Prostate gland (tissue), 2 donors: ENCODE results near the gene CAPN6. TPM values are rescaled to one million over a fixed set of nuclear protein-coding genes. Genes with fewer than 3 reads are reported as not detected.

Experiments used
- DNase-seq: peaks from one replicate; pipeline ENCODE4 v3.0.0-alpha.2; 2019; ENCODE audit warnings: low spot score
- H3K27ac ChIP-seq, 2 donors: fragments of 200-600 bp; sonication (generic); 2 replicates each; pipeline ENCODE4 v1.5.1; 2017 to 2019
- H3K27me3 ChIP-seq: fragments of 200-600 bp; sonication (generic); replicated peaks from 2 replicates; pipeline ENCODE4 v1.5.1; 2019; ENCODE audit not compliant: insufficient read depth
- H3K36me3 ChIP-seq, 2 donors: fragments of 200-600 bp; sonication (generic); 1 replicate in 1 of 2; 2 replicates in 1 of 2; pipeline versions ENCODE4 v1.5.1 to v1.8.1; 2017 to 2019
- H3K4me1 ChIP-seq: fragments of 200-600 bp; sonication (generic); replicated peaks from 2 replicates; pipeline ENCODE4 v1.5.1; 2019
- H3K4me3 ChIP-seq, 2 donors: fragments of 200-600 bp; sonication (generic); 2 replicates each; pipeline ENCODE4 v1.5.1; 2017 to 2019
- H3K9me3 ChIP-seq: fragments of 200-600 bp; sonication (generic); 2 replicates; pipeline ENCODE4 v1.5.1; 2017
- CTCF ChIP-seq, 4 experiments: fragments of 200-600 bp in 2 of 4; fragments of 450-650 bp in 2 of 4; sonication (generic) in 2 of 4; IDR thresholded peaks; 1 replicate in 3 of 4; 2 replicates in 1 of 4; pipeline ENCODE4 v1.5.1; 2016 to 2019; ENCODE audit warnings: antibody characterized with exemption in 4 of 4, mild to moderate bottlenecking in 2 of 4, moderate library complexity in 2 of 4
- POLR2A ChIP-seq: fragments of 450-650 bp; IDR thresholded peaks from one replicate; pipeline ENCODE4 v1.6.1; 2016; ENCODE audit warnings: antibody characterized with exemption, mild to moderate bottlenecking
- POLR2AphosphoS5 ChIP-seq: sonication (generic); formaldehyde crosslinking; IDR thresholded peaks from one replicate; pipeline ENCODE4 v1.6.1; 2017; ENCODE audit warnings: antibody characterized with exemption
- WGBS: methylation state at CpG from one replicate; pipeline ENCODE4 v1.1.5; 2018; 5-methylcytosine and 5-hydroxymethylcytosine counted together
- intact Hi-C: fragments of 100-400 bp; cut with DNase I; formaldehyde crosslinking; loops from one replicate; pipeline ENCODE4 v1.14.2; 2022
- total RNA-seq, 2 donors: library from RNA; depleted of rRNA; stranded (reverse); fragments of >200 nt; gene quantifications; one replicate each; pipeline ENCODE4 v1.1.0, GENCODE V29; 2016

CAPN6 gene
- total RNA-seq, 2 donors from 2014 or later = 0.50 to 7.8 TPM

GRCh38 chrX:111302284-111302683 is 32.0 kb upstream of the CAPN6 start:
- H3K9me3 ChIP-seq = no peaks in the 10 kb centered on the region
- intact Hi-C loops = no loop called here
- no peak overlapping the region for H3K4me3 ChIP-seq
- no peaks in the 10 kb centered on the region for H3K36me3 ChIP-seq
- TF ChIP-seq POLR2AphosphoS5 (no peak), CTCF (IDR thresholded peaks at IDR 0.05) (no peak)
- no peak for DNase-seq
- 85% methylated on average over 2 of the region's 2 CpGs for WGBS
- no peaks in the 10 kb centered on the region for H3K4me1 ChIP-seq
- H3K27me3 ChIP-seq = no peaks in the 10 kb centered on the region
- no peak overlapping the region for H3K27ac ChIP-seq

GRCh38 chrX:111288841-111289240 is 18.6 kb upstream of the CAPN6 start:
- no peak for DNase-seq
- Histone ChIP-seq H3K27me3 (no peaks in the 10 kb centered on the region), H3K36me3 (no peaks in the 10 kb centered on the region), H3K27ac (no peak overlapping the region), H3K4me1 (no peaks in the 10 kb centered on the region), H3K4me3 (no peak overlapping the region), H3K9me3 (no peaks in the 10 kb centered on the region)
- WGBS = 75% methylated on average over 3 of the region's 3 CpGs
- intact Hi-C loops = no loop called here
- TF ChIP-seq POLR2AphosphoS5 (no peak), CTCF (IDR thresholded peaks at IDR 0.05) (no peak), POLR2A (no peak)

GRCh38 chrX:111284631-111285293 is 14.5 kb upstream of the CAPN6 start:
- TF ChIP-seq POLR2A (no peak), POLR2AphosphoS5 (no peak), CTCF (IDR thresholded peaks at IDR 0.05) (no peak)
- no peak for DNase-seq
- 52% methylated on average over 8 of the region's 8 CpGs for WGBS
- H3K36me3 ChIP-seq = no peaks in the 10 kb centered on the region
- H3K27me3 ChIP-seq = no peaks in the 10 kb centered on the region
- H3K27ac ChIP-seq = no peak overlapping the region
- H3K4me1 ChIP-seq = no peaks in the 10 kb centered on the region
- no peak overlapping the region for H3K4me3 ChIP-seq
- intact Hi-C loops = no loop called here
- no peaks in the 10 kb centered on the region for H3K9me3 ChIP-seq

- TF ChIP-seq CTCF (IDR thresholded peaks at IDR 0.05) = no peak
- no peak for TF ChIP-seq POLR2A
- no peak for TF ChIP-seq POLR2AphosphoS5
- H3K4me1 ChIP-seq = no peaks in the 10 kb centered on the region
- no peaks in the 10 kb centered on the region for H3K9me3 ChIP-seq
- no peaks in the 10 kb centered on the region for H3K27me3 ChIP-seq
- WGBS = 100% methylated on average over 2 of the region's 2 CpGs
- DNase-seq = no peak
- no peak overlapping the region for H3K4me3 ChIP-seq
- intact Hi-C loops = no loop called here
- no peaks in the 10 kb centered on the region for H3K36me3 ChIP-seq
- no peak overlapping the region for H3K27ac ChIP-seq
These were observed 13.2 kb upstream of the CAPN6 start for GRCh38 chrX:111283446-111283845.

GRCh38 chrX:111282991-111283390 is 12.7 kb upstream of the CAPN6 start:
- no peak for DNase-seq
- WGBS = 50% methylated on average over 1 of the region's 1 CpG
- H3K4me1 ChIP-seq = no peaks in the 10 kb centered on the region
- H3K4me3 ChIP-seq = no peak overlapping the region
- no peaks in the 10 kb centered on the region for H3K27me3 ChIP-seq
- H3K27ac ChIP-seq = no peak overlapping the region
- no peak for TF ChIP-seq POLR2AphosphoS5
- TF ChIP-seq CTCF (IDR thresholded peaks at IDR 0.05) = no peak
- TF ChIP-seq POLR2A = no peak
- no peaks in the 10 kb centered on the region for H3K9me3 ChIP-seq
- no peaks in the 10 kb centered on the region for H3K36me3 ChIP-seq
- intact Hi-C loops = no loop called here
